ENCODE results near the gene RNASE13.

RNASE13 gene

DNA sequence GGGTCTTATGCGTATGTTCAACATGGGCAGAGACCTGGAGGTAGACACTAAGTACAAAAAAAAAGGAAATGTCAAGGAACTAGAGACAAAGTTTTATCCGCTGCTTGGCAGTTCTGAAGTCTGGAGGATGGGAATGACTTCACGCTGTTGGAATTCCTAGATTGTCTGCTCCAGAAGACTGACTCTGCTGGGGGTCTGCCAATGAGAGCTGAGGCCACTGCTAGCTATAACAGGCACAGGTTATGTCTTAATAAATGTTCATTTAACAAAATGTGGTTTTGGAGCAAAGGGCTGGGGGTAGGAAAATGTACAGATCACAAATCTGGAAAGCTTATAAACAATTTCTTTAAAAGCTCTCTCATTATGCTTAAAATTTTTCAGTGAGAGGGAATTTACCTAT lies 28.9 kb upstream of the RNASE13 start:
- no peak for DNase-seq

DNA sequence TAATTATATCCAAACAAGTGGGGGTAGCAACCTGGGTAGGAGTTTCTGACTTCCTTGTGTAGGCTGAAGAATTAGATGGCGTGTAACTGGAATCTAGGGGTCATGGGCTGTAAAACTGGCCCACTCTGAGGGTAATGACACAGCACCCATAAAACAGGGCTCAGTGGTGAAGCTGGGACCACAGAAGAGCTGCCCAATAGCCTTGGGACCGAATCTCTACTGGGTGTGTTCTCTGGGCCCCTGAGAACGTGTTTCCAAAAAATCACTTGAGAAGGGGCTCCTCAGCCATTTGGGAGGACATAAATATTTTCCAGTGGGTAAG lies 26.7 kb upstream of the RNASE13 start:
- DNase-seq, result no peak

DNA sequence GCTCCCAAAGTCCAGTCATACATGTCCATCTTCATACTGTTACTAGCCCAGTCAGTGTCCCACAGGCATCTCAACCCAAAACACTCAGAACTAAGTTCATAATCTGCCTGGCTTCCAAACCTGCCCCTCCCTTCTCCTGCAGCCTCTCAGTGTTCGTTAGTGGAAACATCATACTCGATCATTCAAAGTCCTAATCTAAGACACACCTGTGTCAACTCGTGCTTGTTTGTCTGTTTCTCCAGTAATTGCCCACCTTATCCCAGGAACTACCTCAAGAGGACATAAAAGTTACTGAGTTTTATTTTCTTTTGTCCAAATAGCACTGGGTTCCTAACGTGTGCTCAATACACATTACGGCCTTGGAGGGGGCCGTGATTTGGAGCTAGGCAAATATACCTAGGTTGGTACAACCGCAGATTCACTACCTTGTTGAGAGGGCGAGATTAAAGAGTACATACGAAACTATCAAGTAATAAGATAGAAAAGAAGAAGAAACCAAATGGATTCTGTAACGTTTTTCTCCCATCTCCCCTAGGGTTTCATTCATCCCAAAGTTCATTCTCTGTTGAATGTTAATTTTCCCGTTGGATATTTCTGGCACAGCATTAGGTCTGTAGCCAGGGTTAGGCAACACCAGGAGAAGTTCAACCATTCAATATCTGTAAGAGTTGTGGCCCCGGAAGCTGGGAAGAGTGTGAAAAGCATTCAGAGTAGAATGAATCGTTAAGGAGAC lies 26.2 kb upstream of the RNASE13 start:
- DNase-seq, result no peak

DNA sequence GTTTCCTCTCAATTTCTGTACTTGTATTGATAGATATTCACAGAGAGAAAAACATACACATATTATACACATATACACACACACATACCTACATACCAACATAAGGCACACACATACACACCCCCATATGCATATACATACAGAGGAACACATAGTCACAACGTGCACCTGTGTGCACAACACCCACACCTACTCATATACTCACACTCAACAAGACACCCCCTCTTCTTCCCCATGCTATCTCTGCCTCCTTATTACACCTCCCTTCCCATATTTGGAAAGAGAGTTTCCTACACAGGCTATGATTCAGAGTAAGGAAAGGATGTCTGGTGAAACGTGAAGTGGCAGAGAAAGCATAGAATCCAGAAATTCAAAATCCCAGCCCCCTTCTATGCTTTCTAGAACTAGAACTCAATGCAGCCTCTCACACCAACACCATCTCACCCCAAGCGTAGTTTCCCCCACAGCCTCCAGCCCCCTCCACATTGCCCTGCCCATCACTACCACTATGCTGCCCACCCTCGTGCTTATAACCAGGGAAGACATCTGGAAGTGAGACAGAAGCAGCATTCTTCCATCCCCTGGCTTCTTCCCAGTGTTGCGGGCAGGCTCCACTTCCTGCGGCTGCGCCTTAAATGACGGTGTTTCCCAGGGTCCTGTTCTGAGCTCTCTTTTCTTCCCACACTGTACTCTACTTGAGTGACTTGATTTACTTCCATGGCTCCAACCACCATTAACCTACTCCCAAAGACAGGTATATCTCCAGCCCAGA lies 25.4 kb upstream of the RNASE13 start:
- no peak for DNase-seq

DNA sequence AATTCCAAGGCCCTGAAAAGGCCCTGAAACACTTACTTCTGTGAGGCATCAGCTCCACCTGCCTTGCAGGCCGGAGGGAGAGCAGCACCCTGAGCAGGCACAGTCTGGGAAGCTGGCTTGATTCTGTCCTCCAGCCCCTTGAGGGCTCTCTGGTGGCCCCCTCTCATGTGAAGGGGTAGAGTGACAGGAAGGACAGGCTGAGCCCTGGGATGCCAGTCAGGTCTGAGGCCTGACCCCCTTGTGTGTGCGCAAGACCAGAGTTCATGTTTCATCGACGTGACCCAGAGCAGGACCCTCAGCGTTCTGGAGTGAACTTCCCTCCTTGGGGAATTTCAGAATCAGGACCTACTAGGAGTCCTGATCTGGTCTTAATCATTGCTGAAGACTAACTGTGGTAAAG lies 24.3 kb upstream of the RNASE13 start:
- no peak for DNase-seq

DNA sequence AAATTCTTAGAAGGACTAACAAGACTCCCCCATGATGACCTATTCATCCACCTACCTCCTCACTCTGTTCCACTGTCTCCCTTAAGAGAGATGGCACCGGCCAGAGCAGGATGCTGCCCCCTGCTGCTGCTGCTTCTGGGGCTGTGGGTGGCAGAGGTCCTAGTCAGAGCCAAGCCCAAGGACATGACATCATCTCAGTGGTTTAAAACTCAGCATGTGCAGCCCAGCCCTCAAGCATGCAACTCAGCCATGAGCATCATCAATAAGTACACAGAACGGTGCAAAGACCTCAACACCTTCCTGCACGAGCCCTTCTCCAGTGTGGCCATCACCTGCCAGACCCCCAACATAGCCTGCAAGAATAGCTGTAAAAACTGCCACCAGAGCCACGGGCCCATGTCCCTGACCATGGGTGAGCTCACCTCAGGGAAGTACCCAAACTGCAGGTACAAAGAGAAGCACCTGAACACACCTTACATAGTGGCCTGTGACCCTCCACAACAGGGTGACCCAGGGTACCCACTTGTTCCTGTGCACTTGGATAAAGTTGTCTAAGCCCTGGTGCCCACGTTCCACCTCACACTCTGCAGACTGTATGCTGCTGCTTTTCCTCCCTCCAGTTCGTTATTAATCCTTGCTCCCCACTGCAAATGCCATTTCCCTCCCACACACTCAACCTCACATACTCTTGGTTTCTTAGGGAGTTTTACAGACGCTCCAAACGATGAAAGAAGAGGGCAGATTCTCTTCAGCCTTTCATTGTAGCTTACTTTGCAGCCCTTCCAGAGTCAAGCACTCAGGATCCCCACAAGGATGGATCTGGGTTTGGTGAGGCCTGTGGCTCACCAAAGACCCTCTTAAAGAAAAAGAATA lies 23.4 kb upstream of the RNASE13 start, which contains the start of gene RNASE8:
RNASE8 (plus strand) TSS at position 20 of the 873 bp plus-strand sequence; CDS start at position 91, 71 bp downstream.
- DNase-seq, result peak; percentile 21

DNA sequence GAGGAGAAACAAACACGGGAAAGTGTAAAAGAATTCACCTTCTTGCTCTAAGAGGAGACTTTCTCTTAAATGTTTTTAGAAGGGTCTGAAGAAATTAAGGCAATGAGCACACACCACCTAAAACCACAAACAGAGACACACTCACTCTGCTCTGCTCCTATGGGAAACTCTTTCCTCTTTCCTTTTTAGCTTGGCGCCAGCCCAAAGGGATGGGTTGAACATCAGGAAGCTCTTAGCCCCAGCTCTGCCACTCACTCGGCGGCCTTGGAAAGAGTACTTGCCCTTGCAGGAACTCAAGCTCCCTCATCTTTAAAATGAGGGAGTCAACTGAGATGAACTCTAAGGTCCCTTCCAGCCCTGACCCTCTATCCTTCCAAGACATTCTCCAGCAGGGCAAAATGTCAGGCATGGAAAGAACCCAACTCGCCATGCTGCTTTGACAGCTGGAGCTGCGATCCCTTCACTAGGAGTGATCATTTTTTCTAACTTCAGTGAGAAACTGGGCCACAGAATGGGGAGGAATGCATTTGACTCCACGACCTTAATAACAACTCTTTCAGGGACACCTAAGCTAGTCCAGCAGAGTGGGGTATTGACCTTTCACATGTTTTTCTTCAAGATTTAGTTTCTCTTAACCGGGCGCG lies 22.0 kb upstream of the RNASE13 start:
- DNase-seq, result no peak

DNA sequence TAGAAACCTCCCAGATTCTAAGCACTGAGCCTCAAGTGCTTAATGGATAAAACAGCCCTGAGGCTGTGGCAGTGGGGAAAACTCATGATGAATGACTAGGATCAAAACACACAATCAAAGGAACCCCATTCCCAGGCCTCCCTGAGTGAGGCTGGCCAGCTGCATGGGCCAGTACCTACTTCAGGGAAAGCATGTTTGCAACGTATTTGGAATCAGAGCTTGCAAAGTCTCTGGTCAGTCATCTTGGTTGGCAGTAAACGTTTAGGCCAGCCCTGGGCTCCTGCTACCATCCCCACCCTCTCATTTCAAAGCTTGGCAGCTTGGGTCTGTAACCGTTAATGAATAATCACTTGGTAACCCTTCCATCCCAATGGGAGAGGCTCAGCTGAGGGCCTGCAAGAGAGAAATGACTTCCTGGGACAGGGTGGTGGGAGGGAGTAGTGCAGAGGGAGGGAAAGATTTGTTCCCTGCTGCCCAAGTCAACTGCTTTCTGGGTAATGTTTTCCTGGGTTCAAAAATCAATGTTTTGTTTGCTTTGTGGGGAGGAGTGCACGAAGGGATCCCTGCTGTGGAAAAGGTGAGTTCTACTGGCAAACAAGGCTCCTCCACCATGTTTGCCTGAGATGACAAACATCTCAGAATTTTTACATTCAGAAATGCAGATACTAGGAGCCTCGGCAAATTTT lies 21.0 kb upstream of the RNASE13 start:
- no peak for DNase-seq

DNA sequence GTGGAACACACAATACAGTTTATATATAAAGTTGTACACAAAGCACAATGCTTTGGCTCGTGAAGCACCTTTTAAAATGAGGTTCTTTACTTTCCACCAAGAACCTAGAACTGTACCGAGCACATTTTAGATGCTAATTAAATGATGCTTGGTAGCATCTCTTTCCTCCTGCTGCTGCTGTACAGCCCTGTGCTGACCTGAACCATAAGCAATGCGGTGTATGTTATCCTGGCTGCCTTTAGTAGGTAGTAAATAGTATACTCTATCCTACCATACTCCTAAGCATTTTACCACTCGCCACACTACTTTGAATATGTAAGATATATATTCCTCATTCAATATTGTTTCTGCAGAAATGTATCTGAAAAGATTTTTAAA lies 20.1 kb upstream of the RNASE13 start:
- DNase-seq, result no peak

DNA sequence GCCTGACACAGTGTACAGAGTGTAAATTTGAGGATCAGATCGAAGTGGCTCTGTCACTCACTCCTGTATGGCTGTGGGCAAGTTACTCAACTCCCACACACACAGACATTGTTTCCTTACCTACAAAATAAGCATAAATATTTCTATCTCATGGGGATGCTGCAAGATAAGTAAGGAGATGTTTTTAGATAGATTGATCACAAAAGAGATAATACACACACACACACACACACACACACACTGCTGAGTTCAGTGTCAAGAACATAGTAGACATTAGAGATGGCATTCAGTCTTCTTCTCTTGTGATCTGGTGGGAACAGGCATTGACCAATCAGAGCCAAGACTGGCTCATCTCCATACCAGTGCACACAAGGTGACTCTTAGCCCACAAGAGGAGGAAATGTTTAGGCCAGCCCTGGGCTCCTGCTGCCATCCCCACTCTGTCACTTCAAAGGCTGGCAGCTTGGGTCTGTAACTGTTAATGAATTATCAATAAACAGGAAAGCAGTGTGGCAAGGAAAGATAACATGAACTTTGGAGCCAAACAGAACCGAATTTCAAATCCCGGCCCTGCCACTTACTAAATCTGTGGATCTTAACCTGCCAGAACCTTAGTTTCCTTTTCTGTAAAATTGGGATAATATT lies 19.6 kb upstream of the RNASE13 start:
- no peak for DNase-seq

DNA sequence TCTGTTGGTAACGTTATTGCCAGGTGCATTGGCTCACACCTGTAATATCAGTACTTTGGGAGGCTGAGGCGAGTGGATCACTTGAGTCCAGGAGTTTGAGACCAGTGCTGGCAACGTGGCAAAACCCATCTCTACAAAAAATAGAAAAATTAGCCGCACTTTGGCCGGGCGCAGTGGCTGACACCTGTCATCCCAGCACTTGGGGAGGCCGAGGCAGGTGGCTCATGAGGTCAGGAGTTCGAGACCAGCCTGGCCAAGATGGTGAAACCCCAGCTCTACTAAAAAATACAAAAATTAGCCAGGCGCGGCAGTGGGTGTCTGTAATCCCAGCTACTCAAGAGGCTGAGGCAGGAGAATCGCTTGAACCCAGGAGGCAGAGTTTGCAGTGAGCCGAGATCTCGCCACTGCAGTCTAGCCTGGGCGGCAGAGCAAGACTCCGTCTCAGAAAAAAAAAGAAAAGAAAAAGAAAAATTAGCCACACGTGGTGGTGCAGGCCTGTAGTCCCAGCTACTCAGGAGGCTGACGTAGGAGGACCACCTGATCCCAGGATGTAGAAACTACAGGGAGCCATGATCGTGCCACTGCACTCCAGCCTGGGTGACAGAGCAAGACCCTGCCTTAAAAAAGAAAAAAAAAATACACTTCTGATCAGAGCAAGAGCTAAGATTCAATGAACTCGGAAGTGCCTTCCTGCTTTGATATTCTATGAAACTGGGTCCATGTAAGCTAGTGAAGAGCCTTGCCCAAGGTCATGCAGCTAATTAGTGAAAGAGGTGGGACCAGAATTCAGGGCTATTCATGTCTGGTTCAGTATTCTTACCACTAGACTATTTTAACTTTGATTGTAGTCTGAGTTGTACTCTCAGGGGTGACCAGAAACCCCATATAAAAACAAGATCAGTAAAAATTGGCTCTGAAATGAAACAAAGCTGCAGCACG lies 18.8 kb upstream of the RNASE13 start:
- no peak for DNase-seq

DNA sequence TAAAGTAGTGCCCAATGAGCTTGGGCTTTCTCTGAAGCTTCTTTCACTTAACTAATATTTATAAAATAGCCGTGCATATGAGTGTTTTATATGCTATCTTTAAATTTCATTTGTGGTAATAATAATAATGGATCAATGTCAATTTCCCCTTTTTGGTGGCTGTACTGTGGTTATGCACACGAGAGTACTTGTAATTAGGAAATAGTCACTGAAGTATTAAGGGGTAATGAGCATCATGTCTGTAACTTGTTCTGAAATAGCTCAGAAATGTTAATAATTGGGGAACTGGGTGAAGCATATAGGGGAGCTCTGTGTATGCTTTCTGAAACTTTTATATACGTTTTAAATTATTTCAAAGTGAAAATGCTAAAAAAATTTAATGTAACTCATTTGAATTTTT lies 16.0 kb upstream of the RNASE13 start:
- no peak for DNase-seq

DNA sequence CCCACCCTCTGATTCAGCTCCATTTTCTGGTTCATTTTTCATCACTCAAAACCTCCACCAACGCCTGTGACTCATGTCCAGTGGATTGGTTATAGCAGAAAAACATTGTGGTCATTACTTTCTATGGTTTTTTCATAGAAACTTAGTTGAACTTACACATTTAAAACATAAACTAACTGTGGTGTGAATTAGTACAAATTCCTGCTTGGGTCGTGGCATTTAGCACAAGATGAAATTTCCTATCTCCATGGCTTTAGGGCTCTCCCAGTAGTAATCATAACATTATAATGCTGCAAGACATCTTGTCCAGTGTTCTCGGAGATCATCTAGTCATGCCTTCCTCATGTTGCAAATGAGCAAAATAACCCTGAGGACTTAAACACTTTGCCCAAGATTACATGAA lies 14.7 kb upstream of the RNASE13 start:
- no peak for DNase-seq

DNA sequence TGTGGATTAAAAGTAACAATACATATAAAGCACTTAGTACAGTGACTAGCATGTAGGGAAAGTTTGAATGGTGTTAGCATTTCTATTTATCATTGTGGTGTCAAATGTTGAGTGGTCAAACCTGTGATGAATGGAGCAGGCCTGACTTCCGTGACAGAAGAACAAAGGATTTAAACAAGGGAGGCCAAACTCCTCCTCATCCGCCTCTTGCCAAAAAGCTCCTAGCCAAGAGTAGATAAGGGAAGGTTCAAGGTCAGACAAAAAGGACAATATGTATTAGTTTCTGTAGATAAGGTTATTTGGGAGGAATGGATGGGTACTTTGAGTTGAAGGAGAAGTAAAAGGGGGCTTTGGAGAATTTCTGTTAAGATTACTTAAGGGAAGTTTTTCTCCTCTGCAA lies 14.0 kb upstream of the RNASE13 start:
- DNase-seq, result no peak

DNA sequence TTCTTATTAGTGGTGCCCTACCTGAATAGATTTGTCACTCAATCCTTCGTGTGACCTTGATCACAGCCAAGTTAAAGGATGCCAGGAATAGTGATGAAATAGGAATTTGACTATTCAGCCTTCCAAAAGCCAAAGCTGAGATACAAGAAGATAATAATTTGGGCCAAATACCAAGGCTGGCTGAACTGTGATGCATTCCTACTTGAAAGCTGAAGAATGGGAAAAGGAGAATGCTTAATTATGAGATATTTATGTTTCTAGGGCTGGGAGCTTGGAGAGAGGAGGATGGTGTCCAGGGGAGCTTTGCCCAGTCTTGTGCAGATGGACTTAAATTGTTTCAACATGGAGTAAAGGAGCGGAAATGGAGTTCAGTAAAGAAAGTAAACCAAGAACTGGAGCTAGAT lies 12.8 kb upstream of the RNASE13 start:
- no peak for DNase-seq

DNA sequence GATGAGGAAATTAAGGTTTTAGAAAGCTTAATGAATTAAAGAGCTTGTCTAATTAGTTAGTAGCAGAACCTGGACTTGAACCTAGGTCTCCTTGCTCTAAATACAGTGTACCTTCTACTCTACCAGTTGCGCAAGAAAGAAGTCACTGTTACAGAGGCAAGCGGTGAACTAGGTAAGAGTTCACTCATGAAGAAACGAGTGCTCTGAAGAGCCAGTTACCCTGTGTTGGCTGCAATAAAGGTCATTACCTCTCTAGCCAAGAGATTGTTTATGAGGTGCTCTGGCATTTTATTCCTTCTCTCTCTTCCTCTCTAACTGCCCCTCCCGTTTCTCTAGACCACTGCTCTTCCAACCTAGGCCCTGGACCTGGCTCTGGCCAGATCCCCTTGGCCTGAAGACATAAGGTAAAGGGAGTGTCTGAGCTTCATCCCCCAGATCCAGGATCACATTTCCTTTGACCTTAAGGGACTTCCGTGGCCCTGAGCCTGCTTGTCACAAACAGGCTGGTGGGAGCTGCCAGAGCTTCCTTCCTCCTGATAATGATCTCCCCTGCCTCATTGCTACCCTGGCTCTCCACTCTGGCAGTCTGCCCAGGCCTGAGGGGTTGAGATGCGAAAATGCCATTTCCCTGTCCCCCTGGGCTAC lies 9.5 kb upstream of the RNASE13 start:
- peak; percentile 55 for DNase-seq

DNA sequence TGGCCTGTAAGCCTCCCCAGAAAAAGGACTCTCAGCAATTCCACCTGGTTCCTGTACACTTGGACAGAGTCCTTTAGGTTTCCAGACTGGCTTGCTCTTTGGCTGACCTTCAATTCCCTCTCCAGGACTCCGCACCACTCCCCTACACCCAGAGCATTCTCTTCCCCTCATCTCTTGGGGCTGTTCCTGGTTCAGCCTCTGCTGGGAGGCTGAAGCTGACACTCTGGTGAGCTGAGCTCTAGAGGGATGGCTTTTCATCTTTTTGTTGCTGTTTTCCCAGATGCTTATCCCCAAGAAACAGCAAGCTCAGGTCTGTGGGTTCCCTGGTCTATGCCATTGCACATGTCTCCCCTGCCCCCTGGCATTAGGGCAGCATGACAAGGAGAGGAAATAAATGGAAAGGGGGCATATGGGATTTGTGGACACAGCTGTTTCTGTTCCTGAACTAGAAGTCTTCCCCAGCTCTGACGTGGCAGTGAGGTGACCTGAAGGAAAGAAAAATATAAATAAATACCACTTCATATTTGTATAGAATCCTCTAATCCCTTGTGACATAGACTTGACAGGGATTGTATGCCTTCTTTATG lies 8.9 kb upstream of the RNASE13 start:
- no peak for DNase-seq

DNA sequence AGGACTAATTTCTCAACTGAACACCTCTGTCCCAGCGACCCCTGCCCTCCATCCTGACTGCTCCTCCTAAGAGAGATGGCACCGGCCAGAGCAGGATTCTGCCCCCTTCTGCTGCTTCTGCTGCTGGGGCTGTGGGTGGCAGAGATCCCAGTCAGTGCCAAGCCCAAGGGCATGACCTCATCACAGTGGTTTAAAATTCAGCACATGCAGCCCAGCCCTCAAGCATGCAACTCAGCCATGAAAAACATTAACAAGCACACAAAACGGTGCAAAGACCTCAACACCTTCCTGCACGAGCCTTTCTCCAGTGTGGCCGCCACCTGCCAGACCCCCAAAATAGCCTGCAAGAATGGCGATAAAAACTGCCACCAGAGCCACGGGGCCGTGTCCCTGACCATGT lies 8.3 kb upstream of the RNASE13 start:
- no peak for DNase-seq

DNA sequence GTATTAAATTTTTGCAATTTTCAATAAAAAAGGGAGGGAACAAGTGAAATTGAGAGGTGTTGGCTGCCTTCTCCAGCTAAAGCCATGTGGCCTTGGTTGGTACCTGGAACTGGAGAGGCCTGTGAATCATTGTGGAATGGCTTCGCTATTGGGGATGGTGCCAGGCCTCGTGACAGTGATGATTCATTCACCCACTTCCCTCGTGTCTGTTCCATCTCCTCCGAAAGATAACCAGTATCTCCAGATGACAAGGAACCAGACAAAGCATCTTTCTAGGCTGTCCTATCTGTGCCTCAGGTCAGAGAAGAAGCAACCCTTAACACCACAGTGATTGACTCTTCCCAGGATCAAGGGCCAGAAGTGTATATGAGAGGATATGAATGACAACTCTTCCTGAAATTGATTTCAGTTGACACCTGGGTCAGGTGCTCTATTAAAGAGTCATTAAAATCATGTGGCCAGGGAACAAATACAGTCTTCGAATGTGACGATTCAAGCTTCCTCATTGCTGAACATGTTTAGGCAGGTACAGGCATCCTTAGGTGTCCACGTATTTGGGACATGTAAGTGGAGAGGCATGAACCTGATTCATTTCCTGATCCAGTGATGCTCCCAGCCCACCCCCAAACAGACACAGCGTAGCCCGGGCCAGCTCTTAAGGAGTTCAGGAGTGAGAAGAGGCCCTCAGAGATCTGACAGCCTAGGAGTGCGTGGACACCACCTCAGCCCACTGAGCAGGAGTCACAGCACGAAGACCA lies 7.2 kb upstream of the RNASE13 start, which contains the start of gene RNASE7:
RNASE7 (plus strand) TSS at position 687 of the 758 bp plus-strand sequence. CDS start 631 bp downstream, outside the sequence.
- DNase-seq, result no peak
